GM06990 (cell line): Measurements from ENCODE around the gene IZUMO2.
A peak's percentile ranks its signal among the peaks of the same experiment; 100 is the strongest.

Experiments used
- DNase-seq: peaks from one replicate; pipeline ENCODE4 v3.0.0-alpha.2; 2011; ENCODE audit not compliant: insufficient read length; ENCODE audit errors: extremely low read depth
- H3K27me3 ChIP-seq: replicated peaks from 2 replicates; pipeline ENCODE4 v1.6.0; 2011; ENCODE audit warnings: low read length; ENCODE audit not compliant: control insufficient read depth, insufficient read depth
- H3K36me3 ChIP-seq: 2 replicates; pipeline ENCODE4 v1.5.1; 2011; ENCODE audit warnings: low read length; ENCODE audit not compliant: control insufficient read depth, insufficient read depth
- H3K4me3 ChIP-seq: replicated peaks from 2 replicates; pipeline ENCODE4 v1.5.1; 2011; ENCODE audit warnings: low read depth, mild to moderate bottlenecking, control low read depth, low read length
- TF ChIP-seq, protein P1 (sequence below): IDR thresholded peaks from 2 replicates; pipeline ENCODE4 v1.5.1; 2011; ENCODE audit warnings: low read length, control low read depth, mild to moderate bottlenecking, inconsistent platforms; ENCODE audit not compliant: insufficient read depth, poor library complexity, severe bottlenecking

The IZUMO2 gene

DNA sequence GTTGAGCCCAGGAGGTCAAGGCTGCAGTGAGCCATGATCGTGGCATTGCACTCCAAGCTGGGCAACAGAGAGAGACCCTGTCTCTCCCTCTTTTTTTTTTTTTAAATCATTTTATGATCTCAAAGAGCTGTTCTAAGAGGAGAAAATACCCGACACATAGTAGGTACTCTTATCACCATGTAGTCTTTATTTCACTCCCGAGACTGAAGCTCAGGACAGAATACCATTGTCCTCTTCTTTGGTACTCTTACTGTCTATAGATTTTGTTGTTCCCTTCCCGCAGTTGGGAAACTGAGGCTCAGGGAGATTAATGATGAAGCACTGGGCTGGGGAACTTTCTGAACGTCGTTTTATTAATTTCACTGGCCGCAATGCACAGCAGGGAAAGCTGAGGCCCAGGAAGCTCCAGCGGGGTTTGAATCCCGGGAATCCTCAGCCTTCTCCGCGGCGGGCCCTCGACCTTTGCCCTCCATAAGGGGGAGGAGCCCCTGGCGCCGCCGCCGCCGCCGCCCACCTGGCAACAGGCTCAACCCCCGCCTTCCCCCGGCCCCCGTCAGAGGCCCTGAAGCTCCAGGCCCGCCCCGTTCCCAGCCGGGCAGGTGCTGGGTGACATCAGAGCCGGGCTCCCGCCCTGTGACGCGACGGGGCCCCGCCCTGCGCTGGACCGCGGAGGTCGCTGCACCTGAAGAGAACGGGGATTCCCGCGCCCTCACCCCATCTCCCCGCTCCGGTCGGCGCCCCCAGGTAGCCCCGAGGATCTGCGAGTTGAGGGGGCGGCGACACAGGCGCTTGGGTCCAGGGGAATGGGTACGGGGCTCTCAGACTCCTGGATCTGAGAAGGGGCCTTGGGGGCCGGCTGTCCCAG is 42.0 kb upstream of the IZUMO2 start:
- Histone ChIP-seq H3K27me3 (no peaks in the 10 kb centered on the region; the same call in 1 of the 2 replicates), H3K36me3 (no peaks in the 10 kb centered on the region), H3K4me3 (no peak overlapping the region)
- peak; percentile 24 for DNase-seq
- TF ChIP-seq, protein P1, sequence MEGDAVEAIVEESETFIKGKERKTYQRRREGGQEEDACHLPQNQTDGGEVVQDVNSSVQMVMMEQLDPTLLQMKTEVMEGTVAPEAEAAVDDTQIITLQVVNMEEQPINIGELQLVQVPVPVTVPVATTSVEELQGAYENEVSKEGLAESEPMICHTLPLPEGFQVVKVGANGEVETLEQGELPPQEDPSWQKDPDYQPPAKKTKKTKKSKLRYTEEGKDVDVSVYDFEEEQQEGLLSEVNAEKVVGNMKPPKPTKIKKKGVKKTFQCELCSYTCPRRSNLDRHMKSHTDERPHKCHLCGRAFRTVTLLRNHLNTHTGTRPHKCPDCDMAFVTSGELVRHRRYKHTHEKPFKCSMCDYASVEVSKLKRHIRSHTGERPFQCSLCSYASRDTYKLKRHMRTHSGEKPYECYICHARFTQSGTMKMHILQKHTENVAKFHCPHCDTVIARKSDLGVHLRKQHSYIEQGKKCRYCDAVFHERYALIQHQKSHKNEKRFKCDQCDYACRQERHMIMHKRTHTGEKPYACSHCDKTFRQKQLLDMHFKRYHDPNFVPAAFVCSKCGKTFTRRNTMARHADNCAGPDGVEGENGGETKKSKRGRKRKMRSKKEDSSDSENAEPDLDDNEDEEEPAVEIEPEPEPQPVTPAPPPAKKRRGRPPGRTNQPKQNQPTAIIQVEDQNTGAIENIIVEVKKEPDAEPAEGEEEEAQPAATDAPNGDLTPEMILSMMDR, result no peak

DNA sequence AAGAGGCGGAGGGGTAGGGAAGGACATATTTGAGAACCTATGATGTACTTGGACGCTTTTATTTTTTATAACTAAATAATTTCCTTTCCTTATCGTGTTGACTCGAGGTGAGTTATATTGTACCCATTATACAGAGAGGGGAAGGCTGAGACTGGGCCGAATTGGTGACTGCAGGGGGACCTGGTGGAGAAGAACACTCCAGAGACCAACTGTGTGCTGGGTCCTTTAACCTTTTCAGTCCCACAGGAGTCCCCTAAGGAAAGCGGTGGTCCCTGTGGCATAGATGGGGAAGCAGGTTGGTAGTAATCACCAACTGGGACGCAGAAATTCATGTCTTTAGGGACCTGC is 41.0 kb upstream of the IZUMO2 start:
- Histone ChIP-seq H3K36me3 (no peaks in the 10 kb centered on the region), H3K4me3 (no peak overlapping the region), H3K27me3 (no peaks in the 10 kb centered on the region; the same call in none of the 2 replicates)
- TF ChIP-seq, protein P1, result no peak
- DNase-seq, result no peak

- Histone ChIP-seq H3K27me3 (no peaks in the 10 kb centered on the region; the same call in none of the 2 replicates), H3K36me3 (no peaks in the 10 kb centered on the region), H3K4me3 (no peak within 1 kb of the TSS)
- no peak for DNase-seq
- TF ChIP-seq, protein P1, result no peak
Observed at GRCh38 chr19:50203281-50204080, 40.4 kb upstream of the IZUMO2 start, which contains the start of gene MYH14. Gene MYH14, plus strand, starts transcription at chr19:50203622. Its CDS starts 6,744 bp downstream, at chr19:50210366.

DNA sequence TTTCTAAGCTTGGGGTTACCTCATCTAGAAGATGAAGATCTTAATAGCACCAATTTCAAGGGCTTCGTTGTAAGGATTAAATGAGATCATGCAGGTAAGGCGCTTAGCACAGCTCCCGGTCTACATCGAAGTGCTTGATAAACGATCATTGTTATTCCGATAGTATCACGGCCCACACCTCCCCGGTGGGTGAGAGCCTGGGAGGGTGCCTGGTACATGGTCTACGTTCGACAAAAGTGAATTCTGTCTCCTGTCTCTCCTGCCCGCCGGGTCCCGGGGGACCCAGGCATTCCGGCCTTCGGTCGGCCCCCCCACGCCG is 39.8 kb upstream of the IZUMO2 start:
- DNase-seq, result no peak
- Histone ChIP-seq H3K27me3 (no peaks in the 10 kb centered on the region; the same call in none of the 2 replicates), H3K36me3 (no peaks in the 10 kb centered on the region), H3K4me3 (no peak overlapping the region)
- TF ChIP-seq, protein P1, result no peak

- DNase-seq, result no peak
- H3K4me3 ChIP-seq, result no peak overlapping the region
- no peaks in the 10 kb centered on the region; the same call in none of the 2 replicates for H3K27me3 ChIP-seq
- TF ChIP-seq, protein P1, result no peak
- no peaks in the 10 kb centered on the region for H3K36me3 ChIP-seq
Observed at GRCh38 chr19:50202386-50202785, 39.3 kb upstream of the IZUMO2 start.
